ENCODE data around the gene NEAT1. TPM values are rescaled to one million over a fixed set of nuclear protein-coding genes. Genes with fewer than 3 reads are reported as not detected.

The NEAT1 gene
- 69.3 and 73.0 TPM in 2 replicates for total RNA-seq (2014; rRNA removed; shearing (Covaris generic))

GRCh38 chr11:65422633-65423515, at the start of gene NEAT1:
Gene NEAT1, plus strand, starts transcription at chr11:65422798.

GRCh38 chr11:65382033-65382803, 40.4 kb upstream of the NEAT1 start, which contains the start of gene SLC25A45:
Gene SLC25A45, minus strand, starts transcription at chr11:65382646. Its CDS starts 695 bp downstream, at chr11:65381951.

DNA sequence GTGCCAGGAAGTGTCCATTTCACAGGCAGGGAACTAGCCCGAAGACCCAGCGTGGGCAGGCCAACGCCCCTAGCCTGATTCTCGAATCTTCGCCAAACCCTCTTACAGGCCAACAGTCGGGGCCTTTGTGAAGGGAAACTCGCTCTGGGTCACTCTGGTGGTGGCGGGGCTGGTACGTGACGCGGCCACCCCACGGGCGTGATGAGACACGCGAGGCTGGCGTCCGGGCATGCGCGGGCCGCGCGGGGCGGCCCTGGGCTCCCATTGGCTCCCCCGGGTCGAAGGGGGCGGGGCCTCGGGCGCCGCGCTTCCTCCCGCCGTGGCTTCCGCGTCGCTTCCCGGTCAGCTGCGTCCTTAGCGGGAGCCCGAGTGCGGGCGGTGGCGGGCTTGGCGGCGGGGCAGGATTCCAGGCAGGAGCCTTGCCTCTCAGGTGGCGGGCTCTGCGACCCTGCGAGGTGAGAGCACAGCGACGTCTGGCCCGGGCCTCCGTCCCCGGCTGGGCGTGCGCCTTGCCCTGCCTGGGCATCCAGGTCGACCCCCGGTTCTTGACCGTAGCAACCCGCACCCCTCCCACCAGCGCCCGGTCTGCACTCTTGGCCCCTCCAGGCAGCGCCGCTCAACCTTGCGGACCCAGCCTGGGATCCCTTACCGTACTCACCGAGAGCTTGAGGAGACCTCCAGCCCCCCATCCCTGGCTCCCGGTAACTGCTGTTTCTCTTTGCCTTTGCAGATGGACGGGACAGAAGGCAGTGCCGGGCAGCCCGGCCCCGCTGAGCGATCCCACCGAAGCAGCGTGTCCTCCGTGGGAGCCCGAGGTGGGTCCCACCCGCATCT, 36.1 kb upstream of the NEAT1 start, which contains the start of gene FRMD8:
FRMD8 (plus strand) TSS at position 331 of the 834 bp plus-strand sequence; CDS start at position 731, 400 bp downstream.

Small RNAs within 50 kb of the gene (small RNA-seq; reads per million reads assigned to genes)
- not detected for gene RF01684

Other genes with a start within 250 kb of the NEAT1 start
- gene CAPN1, start 240.9 kb upstream of the NEAT1 start, total RNA-seq (2014; rRNA removed; shearing (Covaris generic)), result 65.5 and 67.5 TPM in 2 replicates
- gene POLA2, start 160.8 kb upstream of the NEAT1 start, total RNA-seq (2014; rRNA removed; shearing (Covaris generic)), result 22.3 and 24.3 TPM in 2 replicates
- 12.6 and 14.5 TPM in 2 replicates for gene CDC42EP2, start 107.9 kb upstream of the NEAT1 start, total RNA-seq (2014; rRNA removed; shearing (Covaris generic))
- 47.7 and 62.2 TPM in 2 replicates for gene DPF2, start 88.9 kb upstream of the NEAT1 start, total RNA-seq (2014; rRNA removed; shearing (Covaris generic))
- gene TIGD3, start 68.0 kb upstream of the NEAT1 start, total RNA-seq (2014; rRNA removed; shearing (Covaris generic)), result 1.2 and 1.4 TPM in 2 replicates
- 14.1 and 15.8 TPM in 2 replicates for gene SLC25A45, start 40.2 kb upstream of the NEAT1 start, total RNA-seq (2014; rRNA removed; shearing (Covaris generic))
- gene FRMD8, start 36.2 kb upstream of the NEAT1 start, total RNA-seq (2014; rRNA removed; shearing (Covaris generic)), result 76.8 and 79.3 TPM in 2 replicates
- gene MALAT1, start 76.2 kb downstream of the NEAT1 start, total RNA-seq (2014; rRNA removed; shearing (Covaris generic)), result 2,655 and 2,827 TPM in 2 replicates
- gene SCYL1, start 102.3 kb downstream of the NEAT1 start, total RNA-seq (2014; rRNA removed; shearing (Covaris generic)), result 144 TPM in 2 replicates
- gene LTBP3, start 135.6 kb downstream of the NEAT1 start, total RNA-seq (2014; rRNA removed; shearing (Covaris generic)), result 205 and 209 TPM in 2 replicates
- gene ZNRD2, start 147.7 kb downstream of the NEAT1 start, total RNA-seq (2014; rRNA removed; shearing (Covaris generic)), result 93.6 and 98.5 TPM in 2 replicates
- 43.3 and 48.4 TPM in 2 replicates for gene FAM89B, start 149.7 kb downstream of the NEAT1 start, total RNA-seq (2014; rRNA removed; shearing (Covaris generic))
- gene EHBP1L1, start 153.3 kb downstream of the NEAT1 start, total RNA-seq (2014; rRNA removed; shearing (Covaris generic)), result 147 and 171 TPM in 2 replicates
- gene KCNK7, start 173.0 kb downstream of the NEAT1 start, total RNA-seq (2014; rRNA removed; shearing (Covaris generic)), result 0.27 and 0.30 TPM in 2 replicates
- 32.6 and 44.9 TPM in 2 replicates for gene MAP3K11, start 191.4 kb downstream of the NEAT1 start, total RNA-seq (2014; rRNA removed; shearing (Covaris generic))
- gene PCNX3, start 193.0 kb downstream of the NEAT1 start, total RNA-seq (2014; rRNA removed; shearing (Covaris generic)), result 38.1 and 38.7 TPM in 2 replicates
- gene SIPA1, start 215.3 kb downstream of the NEAT1 start, total RNA-seq (2014; rRNA removed; shearing (Covaris generic)), result 34.2 and 35.5 TPM in 2 replicates
- 41.8 and 44.5 TPM in 2 replicates for gene RELA, start 240.1 kb downstream of the NEAT1 start, total RNA-seq (2014; rRNA removed; shearing (Covaris generic))